ENCODE results near the gene VIM.

The VIM gene

GRCh38 chr10:17228091-17229015 is at the start of gene VIM:
VIM (plus strand) TSS chr10:17228241; CDS start chr10:17229423, 1,182 bp downstream.
- no peak for FAIRE-seq

- no peak for FAIRE-seq
Measured at GRCh38 chr10:17179002-17179401, 49.0 kb upstream of the VIM start.

GRCh38 chr10:17181110-17181509 is 46.9 kb upstream of the VIM start:
- no peak for FAIRE-seq

GRCh38 chr10:17181751-17182150 is 46.3 kb upstream of the VIM start:
- no peak for FAIRE-seq

GRCh38 chr10:17183110-17183509 is 44.9 kb upstream of the VIM start:
- FAIRE-seq: no peak

- FAIRE-seq: no peak
Measured at GRCh38 chr10:17185873-17186272, 42.2 kb upstream of the VIM start.

GRCh38 chr10:17188644-17189172 is 39.3 kb upstream of the VIM start:
- no peak for FAIRE-seq

GRCh38 chr10:17190602-17191001 is 37.4 kb upstream of the VIM start:
- FAIRE-seq: no peak

GRCh38 chr10:17195083-17195482 is 33.0 kb upstream of the VIM start:
- no peak for FAIRE-seq

GRCh38 chr10:17196045-17196444 is 32.0 kb upstream of the VIM start:
- no peak for FAIRE-seq

GRCh38 chr10:17196573-17196972 is 31.5 kb upstream of the VIM start:
- FAIRE-seq: no peak

- FAIRE-seq: no peak
Measured at GRCh38 chr10:17199351-17199804, 28.7 kb upstream of the VIM start.

GRCh38 chr10:17200001-17200911 is 27.8 kb upstream of the VIM start:
- peak; percentile 88 for FAIRE-seq

- FAIRE-seq: no peak
Measured at GRCh38 chr10:17200912-17201793, 26.9 kb upstream of the VIM start, which contains the start of gene TRDMT1. TRDMT1 (minus strand) TSS chr10:17201672; CDS start chr10:17201634, 38 bp downstream.

- no peak for FAIRE-seq
Measured at GRCh38 chr10:17201794-17202116, 26.3 kb upstream of the VIM start.

GRCh38 chr10:17202506-17202905 is 25.5 kb upstream of the VIM start:
- FAIRE-seq: no peak

- FAIRE-seq: no peak
Measured at GRCh38 chr10:17202999-17203398, 25.0 kb upstream of the VIM start.

GRCh38 chr10:17203416-17203815 is 24.6 kb upstream of the VIM start:
- no peak for FAIRE-seq

- FAIRE-seq: peak; percentile 81
Measured at GRCh38 chr10:17206210-17206709, 21.8 kb upstream of the VIM start.

- FAIRE-seq: no peak
Measured at GRCh38 chr10:17208476-17208875, 19.6 kb upstream of the VIM start.

- FAIRE-seq: no peak
Measured at GRCh38 chr10:17209302-17209701, 18.7 kb upstream of the VIM start.

GRCh38 chr10:17209881-17210280 is 18.2 kb upstream of the VIM start:
- FAIRE-seq: peak; percentile 38
